ENCODE measurements around the gene VSTM2A.
"Not testable (repeated sequence)": the region's sequence is repeated elsewhere in the genome, so short reads cannot be mapped to it uniquely, and the experiment has no call there.

Gene VSTM2A

GRCh38 chr7:54541669-54542625, at the start of gene VSTM2A:
Gene VSTM2A, plus strand, starts transcription at chr7:54542375. Its CDS starts 356 bp downstream, at chr7:54542731.
- peak in 1 of 2 experiments; percentile 38 for DNase-seq

GRCh38 chr7:54504531-54504930, 37.6 kb upstream of the VSTM2A start:
- not testable (repeated sequence) for DNase-seq

- no peak for DNase-seq
Measured at GRCh38 chr7:54529568-54529967, 12.6 kb upstream of the VSTM2A start.

GRCh38 chr7:54538122-54538521, 4.1 kb upstream of the VSTM2A start:
- DNase-seq: no peak

GRCh38 chr7:54543051-54543488, 895 bp downstream of the VSTM2A start:
- peak in 1 of 2 experiments; percentile 16 for DNase-seq

GRCh38 chr7:54544149-54544526, 2.0 kb downstream of the VSTM2A start:
- no peak for DNase-seq

- no peak for DNase-seq
Measured at GRCh38 chr7:54544527-54545240, 2.5 kb downstream of the VSTM2A start.

- DNase-seq: no peak
Measured at GRCh38 chr7:54545241-54545563, 3.0 kb downstream of the VSTM2A start.

- DNase-seq: peak in 1 of 2 experiments; percentile 40
Measured at GRCh38 chr7:54546081-54546985, 4.2 kb downstream of the VSTM2A start.

- no peak for DNase-seq
Measured at GRCh38 chr7:54546986-54547314, 4.8 kb downstream of the VSTM2A start.

GRCh38 chr7:54550471-54550870, 8.3 kb downstream of the VSTM2A start:
- DNase-seq: no peak

GRCh38 chr7:54556121-54556520, 13.9 kb downstream of the VSTM2A start:
- DNase-seq: no peak

GRCh38 chr7:54559401-54559800, 17.2 kb downstream of the VSTM2A start:
- no peak for DNase-seq

GRCh38 chr7:54560198-54560597, 18.0 kb downstream of the VSTM2A start:
- no peak for DNase-seq

- no peak for DNase-seq
Measured at GRCh38 chr7:54560723-54561122, 18.5 kb downstream of the VSTM2A start.

GRCh38 chr7:54563329-54563916, 21.2 kb downstream of the VSTM2A start:
- no peak for DNase-seq

- no peak for DNase-seq
Measured at GRCh38 chr7:54565432-54565831, 23.3 kb downstream of the VSTM2A start.

GRCh38 chr7:54581511-54581910, 39.3 kb downstream of the VSTM2A start:
- DNase-seq: no peak

GRCh38 chr7:54591404-54592386, 49.5 kb downstream of the VSTM2A start:
- no peak for DNase-seq

- no peak for DNase-seq
Measured at GRCh38 chr7:54596747-54597146, 54.6 kb downstream of the VSTM2A start.

GRCh38 chr7:54615537-54615936, 73.4 kb downstream of the VSTM2A start:
- DNase-seq: no peak

Data from NCI-H526 (cell line).